ENCODE data around the gene ATP6V0A1. TPM values are rescaled to one million over a fixed set of nuclear protein-coding genes. Genes with fewer than 3 reads are reported as not detected.

ATP6V0A1 gene
- polyA plus RNA-seq, 1 donor = 114 TPM

GRCh38 chr17:42566883-42567573 is 108.3 kb downstream of the ATP6V0A1 start, which contains the start of gene MLX:
Gene MLX, plus strand, starts transcription at chr17:42567100. Its CDS starts 25 bp downstream, at chr17:42567125.
- peaks cover 41% of the 10 kb centered on the region for H3K4me1 ChIP-seq (ENCODE audit: control insufficient read depth, insufficient read depth, low read length)
- peak; percentile 94 to 96 for DNase-seq
- peak within 1 kb of the TSS; percentile 88 for H3K4me3 ChIP-seq (ENCODE audit: low read length)
- peak within 1 kb of the TSS; percentile 91 for H3K27ac ChIP-seq (ENCODE audit: low read length)
- no CpG with 5 or more reads among the region's 72 CpGs for WGBS (ENCODE audit: insufficient coverage, low lambda C conversion rate)
- H3K9me3 ChIP-seq (ENCODE audit: control insufficient read depth, low read depth, low read length) = no peaks in the 10 kb centered on the region
- no peaks in the 10 kb centered on the region for H3K27me3 ChIP-seq (ENCODE audit: control insufficient read depth, insufficient read depth, low read length)
- H3K36me3 ChIP-seq (ENCODE audit: control insufficient read depth, insufficient read depth, low read length) = peaks cover 60% of the 10 kb centered on the region

GRCh38 chr17:42568341-42569111 is 109.8 kb downstream of the ATP6V0A1 start:
- Histone ChIP-seq H3K4me1 (ENCODE audit: control insufficient read depth, insufficient read depth, low read length) (peaks cover 33% of the 10 kb centered on the region), H3K27ac (ENCODE audit: low read length) (peak overlapping the region; percentile 27), H3K9me3 (ENCODE audit: control insufficient read depth, low read depth, low read length) (no peaks in the 10 kb centered on the region), H3K4me3 (ENCODE audit: low read length) (no peak overlapping the region), H3K27me3 (ENCODE audit: control insufficient read depth, insufficient read depth, low read length) (no peaks in the 10 kb centered on the region), H3K36me3 (ENCODE audit: control insufficient read depth, insufficient read depth, low read length) (peaks cover 75% of the 10 kb centered on the region)
- no peak for DNase-seq
- no CpG with 5 or more reads among the region's 14 CpGs for WGBS (ENCODE audit: insufficient coverage, low lambda C conversion rate)

- 100% methylated on average over 4 of the region's 12 CpGs for WGBS (ENCODE audit: insufficient coverage, low lambda C conversion rate)
- no peak overlapping the region for H3K27ac ChIP-seq (ENCODE audit: low read length)
Measured at GRCh38 chr17:42571435-42572225, 113.0 kb downstream of the ATP6V0A1 start.

More at GRCh38 chr17:42571435-42572225, 113.0 kb downstream of the ATP6V0A1 start:
- Histone ChIP-seq H3K4me1 (ENCODE audit: control insufficient read depth, insufficient read depth, low read length) (peaks cover 17% of the 10 kb centered on the region), H3K4me3 (ENCODE audit: low read length) (no peak overlapping the region), H3K36me3 (ENCODE audit: control insufficient read depth, insufficient read depth, low read length) (peaks cover 64% of the 10 kb centered on the region), H3K9me3 (ENCODE audit: control insufficient read depth, low read depth, low read length) (no peaks in the 10 kb centered on the region), H3K27me3 (ENCODE audit: control insufficient read depth, insufficient read depth, low read length) (no peaks in the 10 kb centered on the region)
- DNase-seq = no peak

Other genes with a start within 250 kb of the ATP6V0A1 start
- gene STAT5B, start 182.5 kb upstream of the ATP6V0A1 start, polyA plus RNA-seq = 57.7 TPM
- gene STAT5A, start 170.4 kb upstream of the ATP6V0A1 start, polyA plus RNA-seq = 14.2 TPM
- gene STAT3, start 70.4 kb upstream of the ATP6V0A1 start, polyA plus RNA-seq = 193 TPM
- gene CAVIN1, start 35.6 kb upstream of the ATP6V0A1 start, polyA plus RNA-seq = 71.0 TPM
- 32.9 TPM for gene NAGLU, start 77.4 kb downstream of the ATP6V0A1 start, polyA plus RNA-seq
- 2.1 TPM for gene HSD17B1, start 94.0 kb downstream of the ATP6V0A1 start, polyA plus RNA-seq
- 65.6 TPM for gene COASY, start 103.3 kb downstream of the ATP6V0A1 start, polyA plus RNA-seq
- gene MLX, start 108.2 kb downstream of the ATP6V0A1 start, polyA plus RNA-seq = 52.0 TPM
- gene PSMC3IP, start 118.9 kb downstream of the ATP6V0A1 start, polyA plus RNA-seq = 8.6 TPM
- 36.8 TPM for gene RETREG3, start 150.5 kb downstream of the ATP6V0A1 start, polyA plus RNA-seq
- 40.0 TPM for gene TUBG1, start 150.8 kb downstream of the ATP6V0A1 start, polyA plus RNA-seq
- gene TUBG2, start 200.4 kb downstream of the ATP6V0A1 start, polyA plus RNA-seq = 16.2 TPM
- gene PLEKHH3, start 218.1 kb downstream of the ATP6V0A1 start, polyA plus RNA-seq = 9.2 TPM
- 1.2 TPM for gene CCR10, start 223.0 kb downstream of the ATP6V0A1 start, polyA plus RNA-seq
- gene CNTNAP1, start 223.7 kb downstream of the ATP6V0A1 start, polyA plus RNA-seq = 7.5 TPM

Measured in large intestine (tissue), 3 donors.